Renal cortex interstitium (tissue), 11 donors: Measurements from ENCODE around the gene HBS1L. TPM values are rescaled to one million over a fixed set of nuclear protein-coding genes. Genes with fewer than 3 reads are reported as not detected.

Source experiments
- DNase-seq, 11 donors: peaks; one replicate each; pipeline ENCODE4 v3.0.0-alpha.2; 2013; ENCODE audit warnings: low read depth in 9 of 11, low spot score in 4 of 11; ENCODE audit errors: extremely low read depth in 1 of 11
- polyA plus RNA-seq, 3 donors: library from polyadenylated mRNA; unstranded; fragments of 120-200 nt; gene quantifications; one replicate each; pipeline ENCODE4 v1.2.1, GENCODE V29; 2013; ENCODE audit not compliant: insufficient read length in 3 of 3

Gene HBS1L
- polyA plus RNA-seq, 3 donors = 75.5 to 78.1 (median 77.0) TPM

GRCh38 chr6:135053406-135053805, 1.2 kb downstream of the HBS1L start:
- DNase-seq = no peak

- no peak for DNase-seq
Measured at GRCh38 chr6:135052939-135053338, 1.7 kb downstream of the HBS1L start.

- DNase-seq = no peak
Measured at GRCh38 chr6:135048915-135049314, 5.7 kb downstream of the HBS1L start.

- DNase-seq = no peak
Measured at GRCh38 chr6:135047336-135047735, 7.3 kb downstream of the HBS1L start.

- no peak for DNase-seq
Measured at GRCh38 chr6:135046912-135047311, 7.7 kb downstream of the HBS1L start.

- DNase-seq = peak in 1 of 11 donors; percentile 3
Measured at GRCh38 chr6:135044639-135045038, 10.0 kb downstream of the HBS1L start.

- no peak for DNase-seq
Measured at GRCh38 chr6:135043846-135044245, 10.8 kb downstream of the HBS1L start.

GRCh38 chr6:135043364-135043763, 11.3 kb downstream of the HBS1L start:
- DNase-seq = no peak

- DNase-seq = no peak
Measured at GRCh38 chr6:135038335-135038734, 16.3 kb downstream of the HBS1L start.

- DNase-seq = no peak
Measured at GRCh38 chr6:135037541-135037940, 17.1 kb downstream of the HBS1L start.

GRCh38 chr6:135036731-135037420, 17.7 kb downstream of the HBS1L start:
- DNase-seq = no peak

GRCh38 chr6:135033238-135033637, 21.4 kb downstream of the HBS1L start:
- DNase-seq = no peak

- no peak for DNase-seq
Measured at GRCh38 chr6:135030532-135031178, 24.0 kb downstream of the HBS1L start.

GRCh38 chr6:135030056-135030473, 24.6 kb downstream of the HBS1L start:
- DNase-seq = no peak

GRCh38 chr6:135025775-135026174, 28.8 kb downstream of the HBS1L start:
- no peak for DNase-seq

GRCh38 chr6:135025175-135025574, 29.4 kb downstream of the HBS1L start:
- no peak for DNase-seq

- DNase-seq = no peak
Measured at GRCh38 chr6:135022050-135022697, 32.4 kb downstream of the HBS1L start.

GRCh38 chr6:135021310-135022049, 33.1 kb downstream of the HBS1L start:
- DNase-seq = no peak

GRCh38 chr6:135018941-135019340, 35.7 kb downstream of the HBS1L start:
- DNase-seq = no peak

GRCh38 chr6:135018052-135018451, 36.6 kb downstream of the HBS1L start:
- DNase-seq = no peak
